Glomerular visceral epithelial cell (primary cell): ENCODE results near the gene AHNAK.
"Not testable (repeated sequence)": the region's sequence is repeated elsewhere in the genome, so short reads cannot be mapped to it uniquely, and the experiment has no call there.

Experiments
- DNase-seq: peaks from one replicate; pipeline ENCODE4 v3.0.0-alpha.2; 2016; ENCODE audit errors: extremely low spot score

AHNAK gene

GRCh38 chr11:62572431-62572830 is 25.8 kb upstream of the AHNAK start:
- DNase-seq = no peak

DNA sequence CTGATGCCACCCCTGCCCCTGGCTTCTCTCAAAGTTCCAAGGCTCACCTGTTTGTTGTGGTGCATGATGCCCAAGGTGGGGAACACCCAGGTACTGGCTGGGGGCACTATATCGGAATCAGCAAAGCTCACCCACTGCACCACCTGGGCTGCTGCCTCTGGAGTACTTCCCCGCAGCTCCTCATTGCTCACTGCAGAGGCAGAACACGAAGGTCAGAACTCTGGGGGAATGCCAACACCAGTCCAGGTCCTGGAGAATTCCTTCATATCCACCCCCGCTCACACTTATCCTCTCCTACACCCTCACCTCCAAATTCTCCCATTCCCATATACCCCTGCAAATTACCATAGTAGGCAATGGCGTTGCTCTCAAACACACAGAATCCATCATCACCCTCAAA is 24.9 kb upstream of the AHNAK start:
- not testable (repeated sequence) for DNase-seq

- DNase-seq = not testable (repeated sequence)
Observed at GRCh38 chr11:62570903-62571302, 24.3 kb upstream of the AHNAK start.

DNA sequence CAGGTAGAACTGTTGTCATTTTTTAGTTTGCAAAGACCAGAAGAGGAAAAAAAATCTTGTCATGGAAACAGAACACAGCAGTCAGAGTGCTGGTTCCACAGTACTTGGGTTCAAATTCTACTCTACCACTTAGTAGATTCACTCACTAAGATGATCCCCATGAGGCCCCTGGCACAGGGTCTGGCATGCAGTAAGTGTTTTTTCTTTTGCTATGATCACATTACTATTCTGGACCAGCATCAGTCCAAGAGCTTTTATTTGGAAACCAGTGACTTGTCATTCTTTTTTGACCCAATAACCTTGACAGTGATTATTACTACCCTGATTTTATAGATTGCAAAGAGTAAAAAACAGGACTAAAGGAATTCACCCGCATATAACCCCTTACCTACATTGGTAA is 23.0 kb upstream of the AHNAK start:
- DNase-seq = no peak

GRCh38 chr11:62567018-62567633 is 20.5 kb upstream of the AHNAK start:
- DNase-seq = no peak

DNA sequence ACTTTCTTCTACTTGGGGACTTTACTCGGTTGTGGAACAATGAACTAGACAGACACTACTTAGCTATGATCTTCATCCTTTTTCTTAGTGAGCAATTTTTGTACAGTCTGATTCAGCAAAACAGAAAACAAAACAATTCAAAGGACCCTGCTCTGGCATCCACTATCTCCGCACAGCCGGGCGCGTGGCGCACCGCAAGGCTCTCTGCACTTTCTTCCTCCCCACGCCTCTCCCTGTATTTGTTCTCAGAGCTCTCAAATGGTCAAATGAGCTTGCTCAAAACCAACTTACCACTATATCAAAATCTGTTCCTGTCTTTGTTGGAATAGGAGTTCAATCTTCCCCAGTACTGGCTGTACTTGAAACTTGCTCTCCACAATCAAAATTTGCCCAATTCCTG is 19.6 kb upstream of the AHNAK start:
- DNase-seq = no peak

- no peak for DNase-seq
Observed at GRCh38 chr11:62565100-62565802, 18.6 kb upstream of the AHNAK start.

DNA sequence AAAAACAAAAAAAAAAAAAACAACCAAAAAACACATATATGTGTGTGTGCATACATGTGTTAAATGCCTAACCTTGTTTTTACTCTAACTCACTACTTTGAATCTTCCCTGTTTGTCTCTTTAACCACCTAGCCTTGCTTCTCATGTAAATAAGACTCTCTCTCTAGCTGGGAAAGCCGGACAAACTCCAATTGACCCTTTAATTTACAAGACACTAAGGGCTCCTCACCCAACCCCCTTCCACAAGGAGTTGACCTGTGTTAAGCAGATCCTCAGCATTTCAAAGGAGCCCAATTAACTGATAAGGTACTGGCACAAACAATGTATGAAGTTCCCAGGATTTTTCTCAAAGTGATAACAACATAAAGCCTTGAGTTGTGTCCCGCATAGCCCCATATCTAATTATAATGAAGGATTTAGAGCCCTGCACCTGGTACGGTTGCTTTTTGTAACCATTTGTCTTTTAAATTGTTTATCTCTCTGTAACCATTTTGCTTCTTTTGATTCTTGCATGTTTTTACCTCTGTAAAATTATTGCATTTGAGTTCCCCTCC is 15.1 kb upstream of the AHNAK start:
- not testable (repeated sequence) for DNase-seq

DNA sequence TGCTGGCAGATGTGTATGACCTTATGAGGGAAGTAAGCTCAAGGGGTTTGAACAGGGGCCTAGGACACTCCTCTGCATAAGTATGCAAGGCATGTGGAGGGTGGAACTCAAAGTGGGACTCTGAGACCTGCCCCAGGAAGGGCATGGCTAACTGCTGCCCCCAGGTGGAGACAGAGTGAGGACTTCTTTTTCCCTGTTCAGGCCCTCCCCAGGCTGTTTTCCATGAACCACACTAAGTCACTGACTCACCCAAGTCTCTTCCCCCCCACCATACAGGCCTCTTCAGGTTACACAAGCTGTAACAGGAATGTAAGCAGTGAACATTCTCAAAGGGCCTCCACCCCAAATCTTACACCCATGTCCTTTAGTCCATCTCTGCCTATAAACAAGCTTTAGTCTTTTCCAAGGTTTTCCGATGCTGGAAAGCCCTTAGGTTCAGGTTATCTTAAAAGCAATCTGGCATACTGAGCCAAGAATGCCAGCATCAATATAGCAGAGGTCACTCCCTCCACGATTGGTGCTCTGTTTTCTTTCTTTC is 14.0 kb upstream of the AHNAK start:
- DNase-seq = peak; percentile 95

DNA sequence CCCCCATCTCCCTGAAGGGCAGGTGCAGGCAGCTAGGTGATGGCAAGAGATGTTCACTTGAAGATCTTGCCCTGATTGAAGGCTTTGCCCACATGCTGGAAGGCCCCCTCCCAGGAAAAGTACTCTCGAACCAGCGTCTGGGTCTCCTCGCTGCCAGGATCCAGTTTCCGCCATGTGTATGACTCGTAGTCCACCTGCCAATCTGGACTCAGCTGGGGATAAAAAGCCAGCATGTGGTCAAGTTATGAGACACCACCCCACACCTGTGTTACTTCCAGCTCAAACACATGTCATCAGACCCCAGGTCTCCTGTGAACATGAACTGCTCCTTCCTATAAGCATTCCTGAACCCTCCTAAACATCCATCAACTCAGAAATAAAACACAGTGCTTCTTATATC is 13.0 kb upstream of the AHNAK start:
- peak; percentile 22 for DNase-seq

GRCh38 chr11:62559204-62559603 is 12.6 kb upstream of the AHNAK start:
- no peak for DNase-seq

DNA sequence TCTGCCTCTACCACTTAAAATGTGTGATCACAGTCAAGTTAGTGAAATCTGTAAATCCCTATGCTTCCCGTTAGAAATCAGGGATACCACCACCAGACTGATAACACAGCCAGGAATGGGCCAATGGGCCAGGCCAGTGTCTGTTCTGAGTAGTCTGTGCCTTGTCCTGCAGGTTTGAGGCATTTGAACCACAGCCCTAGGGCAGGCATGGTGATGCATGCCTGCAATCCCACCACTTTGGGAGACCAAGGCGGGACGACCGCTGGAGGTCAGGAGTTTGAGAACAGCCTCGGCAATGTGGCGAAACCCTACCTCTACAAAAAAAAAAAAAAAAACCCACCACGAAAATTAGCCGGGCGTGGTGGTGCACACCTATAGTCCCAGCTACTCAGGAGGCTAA is 12.1 kb upstream of the AHNAK start:
- no peak for DNase-seq

- DNase-seq = peak; percentile 46
Observed at GRCh38 chr11:62556875-62557631, 10.4 kb upstream of the AHNAK start.

- DNase-seq = peak; percentile 95
Observed at GRCh38 chr11:62556108-62556874, 9.7 kb upstream of the AHNAK start.

DNA sequence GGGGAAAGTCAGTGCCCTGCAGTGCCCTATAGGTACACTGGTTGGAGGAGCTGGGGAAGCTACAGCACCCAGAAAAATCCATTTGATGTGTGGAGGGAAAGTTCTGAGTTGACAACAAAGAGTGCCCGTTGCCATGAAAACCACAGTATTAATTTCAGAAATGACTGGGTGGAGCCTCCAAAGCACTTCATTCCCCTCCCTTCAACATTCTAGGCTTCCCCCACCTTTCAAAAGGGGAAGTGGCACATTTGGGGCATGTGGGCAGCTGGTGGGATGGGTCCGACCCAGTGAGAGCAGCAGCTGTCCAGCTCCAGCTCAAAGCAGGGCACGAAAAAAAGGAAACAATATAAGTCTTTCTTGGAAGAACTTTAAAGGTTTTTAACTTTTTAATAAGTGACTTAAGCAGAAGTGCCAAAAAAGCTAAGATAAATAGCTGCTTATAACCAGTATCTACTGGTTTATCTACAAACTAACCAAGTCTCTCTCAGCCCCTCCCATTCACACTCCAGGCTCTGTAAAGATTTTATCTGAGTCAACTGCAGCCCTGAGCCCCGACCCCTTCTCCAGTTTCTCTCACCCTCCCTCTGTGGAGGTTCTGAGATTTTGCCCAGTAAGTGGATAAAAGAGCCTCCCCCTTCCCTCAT is 9.0 kb upstream of the AHNAK start:
- peak; percentile 9 for DNase-seq

DNA sequence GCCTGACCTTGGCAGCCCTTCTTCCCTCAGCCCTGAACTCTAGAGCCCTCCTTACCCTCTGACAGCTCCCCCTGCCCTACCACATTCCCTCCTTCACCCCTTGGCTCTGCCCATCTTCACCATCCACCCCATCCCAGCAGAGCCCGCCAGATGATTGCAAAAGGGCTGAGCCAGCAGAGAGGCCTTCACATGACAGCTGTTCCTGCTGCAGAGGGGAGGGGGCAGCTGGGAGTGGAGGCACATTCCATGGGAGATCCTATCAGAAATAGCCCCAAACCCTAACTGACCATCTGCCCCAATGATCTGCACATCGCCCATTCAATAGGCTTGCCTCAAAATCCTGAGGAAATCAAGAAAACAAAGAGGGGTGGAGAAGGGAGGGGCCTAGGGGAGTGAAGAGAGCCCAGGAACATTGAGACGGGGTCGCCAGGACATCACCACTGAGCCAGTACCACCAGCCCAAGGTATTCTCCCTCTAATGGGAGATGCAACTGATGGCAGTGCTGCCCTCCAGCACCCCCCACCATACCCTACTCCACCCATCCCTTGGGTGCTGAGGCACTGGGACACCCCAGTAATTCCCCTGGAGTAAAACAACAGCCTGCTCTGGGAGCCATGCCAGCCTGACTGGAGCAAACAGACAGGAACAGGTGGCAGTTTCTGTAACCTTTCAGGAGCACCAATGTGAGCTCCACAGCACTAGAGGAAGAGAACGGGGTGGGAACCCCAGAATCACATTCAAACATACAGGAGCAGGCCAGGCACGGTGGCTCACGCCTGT is 8.0 kb upstream of the AHNAK start:
- no peak for DNase-seq

GRCh38 chr11:62553839-62554361 is 7.3 kb upstream of the AHNAK start:
- DNase-seq = peak; percentile 82

- peak; percentile 94 for DNase-seq
Observed at GRCh38 chr11:62553080-62553838, 6.7 kb upstream of the AHNAK start.

DNA sequence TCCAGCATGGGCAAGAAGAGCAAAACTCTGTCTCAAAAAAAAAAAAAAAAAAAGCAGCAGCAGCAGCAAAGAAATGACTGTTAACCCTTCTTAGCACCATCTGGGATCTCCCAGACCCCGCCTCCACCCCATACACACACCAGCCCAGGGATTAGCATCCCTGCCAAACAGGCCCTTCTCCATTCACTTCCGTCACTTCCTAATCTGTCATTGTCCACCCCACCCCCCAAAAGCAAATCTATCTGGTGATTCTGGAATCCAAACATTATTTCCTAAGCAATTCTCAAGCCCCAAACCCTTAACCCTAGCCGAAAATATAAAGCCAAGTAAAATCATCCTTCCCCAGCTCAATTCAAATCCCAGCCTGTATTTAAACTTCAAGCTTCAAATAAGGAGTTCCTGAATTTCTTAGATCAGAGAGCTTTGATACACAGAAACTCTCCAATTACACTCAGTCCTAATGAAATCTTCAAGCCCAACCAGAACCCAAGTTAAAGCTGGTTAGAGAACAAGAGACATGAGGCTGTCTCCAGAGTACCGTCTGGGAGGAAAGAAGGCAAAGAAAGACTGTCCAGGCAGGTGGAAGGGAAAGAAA is 6.0 kb upstream of the AHNAK start:
- peak; percentile 17 for DNase-seq
